Cardiac muscle cell (in vitro differentiated cells and primary cell): ENCODE data around the gene ZNF587. TPM values are rescaled to one million over a fixed set of nuclear protein-coding genes. Genes with fewer than 3 reads are reported as not detected.
A peak's percentile ranks its signal among the peaks of the same experiment; 100 is the strongest.
"Not testable (repeated sequence)": the region's sequence is repeated elsewhere in the genome, so short reads cannot be mapped to it uniquely, and the experiment has no call there.

ENCODE experiments used
- DNase-seq, 2 donors: peaks; one replicate each; pipeline versions ENCODE4 v3.0.0 to v3.0.0-alpha.2; 2010 to 2017; ENCODE audit warnings: low read depth in 1 of 2, low spot score in 1 of 2
- H3K27ac ChIP-seq: fragments of 200-600 bp; sonication (generic); 2 replicates; pipeline ENCODE4 v1.5.1; 2016
- H3K27me3 ChIP-seq: fragments of 200-600 bp; sonication (generic); 2 replicates; pipeline ENCODE4 v1.6.0; 2016; ENCODE audit warnings: control low read depth
- H3K36me3 ChIP-seq: fragments of 200-600 bp; sonication (generic); 2 replicates; pipeline ENCODE4 v1.5.1; 2016; ENCODE audit warnings: control low read depth
- H3K4me1 ChIP-seq: fragments of 200-600 bp; sonication (generic); 2 replicates; pipeline ENCODE4 v1.8.1; 2017; ENCODE audit warnings: low read depth, mild to moderate bottlenecking, mixed run types
- H3K4me3 ChIP-seq: fragments of 200-600 bp; sonication (generic); 2 replicates; pipeline ENCODE4 v1.5.1; 2016; ENCODE audit warnings: mild to moderate bottlenecking
- H3K9me3 ChIP-seq: fragments of 200-600 bp; sonication (generic); 2 replicates; pipeline ENCODE4 v1.5.1; 2017; ENCODE audit warnings: low read depth, mild to moderate bottlenecking, control low read depth
- polyA plus RNA-seq: library from polyadenylated mRNA; unstranded; fragments of >200 nt; fragmentation: Nextera tagmentation; extraction: Ambion mirVana; gene quantifications from 2 replicates; pipeline ENCODE4 v1.2.1, GENCODE V29; 2016
- total RNA-seq: library from RNA; depleted of rRNA; stranded (reverse); fragments of >200 nt; gene quantifications from 2 replicates; pipeline ENCODE4 v1.2.3, GENCODE V29; 2016
- TF ChIP-seq, protein P1 (sequence below): IDR thresholded peaks from 2 replicates; pipeline ENCODE4 v1.5.1; 2012; ENCODE audit warnings: low read depth, mild to moderate bottlenecking, low read length

ZNF587 gene
- total and polyA plus RNA-seq, 2 experiments from 2014 or later = 12.6 to 17.2 TPM

DNA sequence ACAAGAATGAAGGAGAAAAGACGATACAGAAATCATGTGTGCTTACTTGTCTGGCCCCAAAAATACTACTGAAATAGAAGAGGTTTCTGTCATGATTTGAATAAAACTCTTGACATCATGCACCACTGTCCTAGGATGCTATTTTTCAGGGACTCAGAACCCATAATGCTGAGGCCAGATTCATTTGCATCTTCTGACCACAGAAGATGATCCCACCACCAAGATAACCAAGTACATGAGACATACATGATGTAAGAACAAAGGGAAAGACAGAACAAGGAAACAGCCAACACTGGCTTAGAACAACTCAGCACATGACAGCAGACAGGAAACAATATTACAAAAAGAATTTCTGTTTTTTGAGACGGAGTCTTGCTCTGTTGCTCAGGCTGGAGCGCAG is 37.4 kb upstream of the ZNF587 start:
- H3K27ac ChIP-seq = no peak overlapping the region
- H3K36me3 ChIP-seq = peaks cover 6% of the 10 kb centered on the region
- TF ChIP-seq, protein P1, sequence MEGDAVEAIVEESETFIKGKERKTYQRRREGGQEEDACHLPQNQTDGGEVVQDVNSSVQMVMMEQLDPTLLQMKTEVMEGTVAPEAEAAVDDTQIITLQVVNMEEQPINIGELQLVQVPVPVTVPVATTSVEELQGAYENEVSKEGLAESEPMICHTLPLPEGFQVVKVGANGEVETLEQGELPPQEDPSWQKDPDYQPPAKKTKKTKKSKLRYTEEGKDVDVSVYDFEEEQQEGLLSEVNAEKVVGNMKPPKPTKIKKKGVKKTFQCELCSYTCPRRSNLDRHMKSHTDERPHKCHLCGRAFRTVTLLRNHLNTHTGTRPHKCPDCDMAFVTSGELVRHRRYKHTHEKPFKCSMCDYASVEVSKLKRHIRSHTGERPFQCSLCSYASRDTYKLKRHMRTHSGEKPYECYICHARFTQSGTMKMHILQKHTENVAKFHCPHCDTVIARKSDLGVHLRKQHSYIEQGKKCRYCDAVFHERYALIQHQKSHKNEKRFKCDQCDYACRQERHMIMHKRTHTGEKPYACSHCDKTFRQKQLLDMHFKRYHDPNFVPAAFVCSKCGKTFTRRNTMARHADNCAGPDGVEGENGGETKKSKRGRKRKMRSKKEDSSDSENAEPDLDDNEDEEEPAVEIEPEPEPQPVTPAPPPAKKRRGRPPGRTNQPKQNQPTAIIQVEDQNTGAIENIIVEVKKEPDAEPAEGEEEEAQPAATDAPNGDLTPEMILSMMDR = no peak
- no peak overlapping the region for H3K4me3 ChIP-seq
- no peaks in the 10 kb centered on the region for H3K9me3 ChIP-seq
- H3K27me3 ChIP-seq = no peaks in the 10 kb centered on the region
- peaks cover 9% of the 10 kb centered on the region for H3K4me1 ChIP-seq
- DNase-seq = peak in 1 of 2 donors; percentile 21

DNA sequence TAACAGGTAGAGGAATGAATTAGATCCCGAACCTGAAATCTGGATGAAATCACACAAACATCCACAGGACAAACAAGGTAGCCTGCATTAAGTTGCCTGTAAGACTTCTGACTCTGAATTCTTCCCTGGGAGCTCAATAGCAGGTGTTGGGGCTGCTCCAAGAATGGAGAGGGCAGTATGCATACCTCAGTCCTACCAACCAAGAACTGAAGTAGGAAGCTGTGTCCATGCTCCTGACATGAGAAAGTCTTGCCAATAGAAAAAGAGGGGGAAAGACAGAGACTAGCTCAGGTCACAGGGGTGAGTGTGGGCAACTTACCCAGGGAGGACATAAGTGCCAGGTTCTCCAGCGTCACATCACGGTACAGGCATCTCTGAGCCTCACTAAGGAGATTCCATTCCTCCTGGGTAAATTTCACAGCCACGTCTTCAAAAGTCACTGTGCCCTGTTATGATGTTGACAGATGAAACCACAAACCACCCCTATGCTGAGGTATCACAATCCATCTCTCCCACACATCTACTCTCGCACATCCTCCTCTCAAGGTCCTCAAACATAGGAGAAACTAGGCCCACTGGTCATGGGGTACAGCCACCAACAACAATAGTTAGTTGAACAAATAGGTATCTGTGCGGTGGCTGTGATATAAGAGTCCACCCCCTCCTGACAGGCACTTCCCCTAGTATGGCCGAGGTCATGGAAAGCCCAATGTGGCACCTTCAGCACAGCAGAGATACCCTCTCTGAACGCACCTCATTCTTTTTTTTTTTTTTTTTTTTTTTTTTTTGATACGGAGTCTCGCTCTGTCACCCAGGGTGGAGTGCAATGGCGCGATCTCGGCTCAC is 36.5 kb upstream of the ZNF587 start:
- not testable (repeated sequence) for H3K9me3 ChIP-seq, H3K4me1 ChIP-seq, DNase-seq, H3K27me3 ChIP-seq, H3K4me3 ChIP-seq, H3K36me3 ChIP-seq, H3K27ac ChIP-seq

DNA sequence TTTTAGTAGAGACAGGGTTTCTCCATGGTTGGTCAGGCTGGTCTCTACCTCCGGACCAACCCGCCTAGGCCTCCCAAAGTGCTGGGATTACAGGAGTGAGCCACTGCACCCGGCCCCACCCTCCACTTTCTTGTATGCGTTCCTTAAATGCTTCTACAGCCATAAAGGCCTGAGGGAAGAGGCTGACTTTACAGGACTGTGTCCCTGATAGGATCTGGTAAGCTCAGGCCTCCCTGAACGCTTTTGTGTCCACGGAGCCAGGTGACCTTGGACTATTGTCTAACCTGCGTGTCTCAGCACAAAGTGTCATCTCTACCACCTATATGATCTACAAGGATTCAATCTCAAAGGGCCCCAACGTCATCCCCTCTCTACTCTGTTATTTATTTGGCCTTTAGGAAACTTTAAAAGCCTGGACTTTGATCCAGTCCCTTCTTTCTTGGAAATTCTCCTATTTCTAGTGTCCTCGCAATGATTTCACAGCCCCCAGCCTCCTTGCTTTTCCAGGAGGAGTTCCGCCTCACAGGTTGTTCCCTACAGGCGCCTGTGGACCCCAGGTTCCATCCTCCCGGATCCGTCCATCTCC is 35.6 kb upstream of the ZNF587 start:
- Histone ChIP-seq H3K27me3 (no peaks in the 10 kb centered on the region), H3K4me3 (peak overlapping the region; percentile 73), H3K9me3 (no peaks in the 10 kb centered on the region), H3K27ac (peak overlapping the region; percentile 87), H3K4me1 (peaks cover 9% of the 10 kb centered on the region), H3K36me3 (peaks cover 6% of the 10 kb centered on the region)
- peak; percentile 6 to 20 for DNase-seq
- TF ChIP-seq, protein P1 = no peak

DNA sequence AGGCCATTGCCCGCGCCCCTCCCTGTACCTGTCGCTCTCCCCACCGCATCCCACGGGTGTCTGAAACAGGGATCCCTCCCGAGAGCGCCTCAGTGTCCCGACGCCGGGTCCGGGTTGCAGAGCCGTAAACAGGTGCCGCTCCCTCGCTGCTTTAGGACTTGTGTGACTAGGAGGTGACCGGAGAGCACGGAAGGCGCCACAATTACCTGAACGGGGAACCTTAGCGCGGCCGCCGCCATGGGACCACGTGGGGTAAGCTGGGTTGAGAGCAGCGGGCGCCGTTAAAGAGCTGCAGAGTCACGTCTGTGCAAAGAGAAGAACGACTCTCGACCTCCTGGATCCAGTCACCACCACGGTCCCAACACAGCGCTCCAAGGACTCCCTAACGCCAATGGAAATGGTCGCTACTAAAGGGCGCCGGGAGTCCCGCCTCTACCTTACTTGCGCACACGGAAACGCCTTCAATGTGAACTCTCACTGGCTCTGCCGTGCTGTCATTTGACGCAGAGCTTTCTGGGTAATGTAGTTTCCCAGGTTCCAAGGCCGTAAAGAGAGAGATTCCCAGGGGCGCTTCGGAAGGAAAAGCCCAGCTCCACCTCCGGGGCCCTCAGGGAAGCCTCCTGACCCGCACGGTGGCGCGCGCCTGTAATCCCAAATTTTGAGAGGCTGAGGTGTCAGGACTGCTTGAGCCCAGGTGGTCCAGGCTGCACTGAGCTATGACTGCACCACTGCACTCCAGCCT is 35.0 kb upstream of the ZNF587 start, which contains the start of gene ZNF552:
Gene ZNF552, minus strand, starts transcription at position 409 of the 742 bp plus-strand sequence. Its CDS starts 170 bp downstream, at position 239.
- peak within 1 kb of the TSS; percentile 73 for H3K4me3 ChIP-seq
- H3K27me3 ChIP-seq = no peaks in the 10 kb centered on the region
- H3K4me1 ChIP-seq = peaks cover 9% of the 10 kb centered on the region
- peak within 1 kb of the TSS; percentile 87 for H3K27ac ChIP-seq
- no peaks in the 10 kb centered on the region for H3K9me3 ChIP-seq
- DNase-seq = peak; percentile 93 to 96
- TF ChIP-seq, protein P1 = no peak
- H3K36me3 ChIP-seq = peaks cover 3% of the 10 kb centered on the region

DNA sequence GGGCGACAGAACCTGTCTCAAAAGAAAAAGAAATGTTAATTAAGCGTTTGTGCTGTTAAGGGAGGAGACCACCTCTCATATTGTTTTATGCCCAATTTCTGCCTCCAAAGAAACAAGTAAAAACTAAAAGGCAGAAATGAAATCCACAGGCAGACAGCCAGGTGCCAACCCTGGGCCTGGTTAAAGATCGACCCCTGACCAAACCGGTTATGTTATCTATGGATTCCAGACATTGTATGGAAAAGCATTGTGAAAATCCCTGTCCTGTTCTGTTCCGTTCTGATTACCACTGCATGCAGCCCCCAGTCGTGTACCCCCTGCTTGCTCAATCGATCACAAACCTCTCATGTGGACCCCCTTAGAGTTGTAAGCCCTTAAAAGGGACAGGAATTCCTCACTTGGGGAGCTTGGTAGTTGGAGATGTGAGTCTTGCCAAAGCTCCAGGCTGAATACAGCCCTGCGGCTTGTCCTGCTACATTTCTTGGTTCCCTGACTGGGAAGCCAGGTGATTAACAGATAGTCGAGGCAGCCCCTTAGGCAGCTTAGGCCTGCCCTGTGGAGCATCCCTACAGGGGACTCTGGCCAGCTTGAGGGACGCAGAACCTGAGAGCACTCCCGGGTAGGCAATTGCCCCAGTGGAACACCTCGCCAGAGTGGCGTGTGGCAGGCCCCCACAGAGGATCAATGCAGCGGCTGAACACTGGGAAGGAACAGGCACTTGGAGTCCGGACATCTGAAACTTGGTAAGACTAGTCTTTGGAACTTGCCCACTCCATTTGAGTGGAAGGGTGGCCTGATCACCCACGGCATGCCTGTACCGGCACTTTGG is 34.2 kb upstream of the ZNF587 start:
- DNase-seq = no peak
- no peaks in the 10 kb centered on the region for H3K9me3 ChIP-seq
- H3K4me1 ChIP-seq = peaks cover 3% of the 10 kb centered on the region
- peak overlapping the region; percentile 73 for H3K4me3 ChIP-seq
- H3K27ac ChIP-seq = peak overlapping the region; percentile 87
- no peaks in the 10 kb centered on the region for H3K27me3 ChIP-seq
- no peaks in the 10 kb centered on the region for H3K36me3 ChIP-seq
- TF ChIP-seq, protein P1 = no peak
